GM12878 (cell line): ENCODE results near the gene TRPM1. TPM values are rescaled to one million over a fixed set of nuclear protein-coding genes. Genes with fewer than 3 reads are reported as not detected.

Source experiments
- ATAC-seq: fragments of 200-7000 bp; cut with Tn5 transposase; 3 replicates; pipeline ENCODE4 v1.9.1; 2020; ENCODE audit warnings: mild to moderate bottlenecking, moderate library complexity
- BruUV-seq: library from RNA; stranded (reverse); fragments of 400-500 nt; replicated peaks from 2 replicates; lab custom pipeline; 2021; lab: Mats Ljungman, UMichigan
- CTCF ChIA-PET: fragments of 300-600 bp; sonication (Branson Sonifier 250); formaldehyde crosslinking; extraction: SDS; loops from one replicate; lab custom pipeline; 2021; ENCODE audit warnings: inconsistent platforms; lab: Yijun Ruan, JAX
- POLR2A ChIA-PET: fragments of 350-600 bp; formaldehyde crosslinking; extraction: SDS; loops from one replicate; lab custom pipeline; 2021; ENCODE audit warnings: inconsistent platforms; lab: Charles Lee
- RAD21 ChIA-PET: fragments of 300-600 bp; sonication (Branson Sonifier 250); formaldehyde crosslinking; loops from one replicate; lab custom pipeline; 2023; ENCODE audit warnings: antibody characterized with exemption; ENCODE audit not compliant: unreplicated experiment; lab: Charles Lee
- SMC1A ChIA-PET: fragments of 300-600 bp; sonication (Branson Sonifier 250); formaldehyde crosslinking; loops from one replicate; lab custom pipeline; 2023; ENCODE audit not compliant: unreplicated experiment, uncharacterized antibody; lab: Charles Lee
- DNase-seq: peaks from one replicate; pipeline ENCODE4 v3.0.0-alpha.2; 2011; ENCODE audit warnings: low read depth, low spot score
- FAIRE-seq: peaks from 3 replicates; lab custom pipeline; 2011; peaks lifted over from hg19 to GRCh38; lab: Jason Lieb, UNC
- H2AFZ ChIP-seq: 2 replicates; pipeline ENCODE4 v1.6.0; 2011; ENCODE audit warnings: low read depth, low read length, control low read depth; ENCODE audit not compliant: control insufficient read depth
- H3K27ac ChIP-seq: 2 replicates; pipeline ENCODE4 v1.5.1; 2011; ENCODE audit warnings: control low read depth; ENCODE audit not compliant: control insufficient read depth, insufficient read depth
- H3K27me3 ChIP-seq, 2 experiments: replicated peaks in 1 of 2; 2 replicates each; pipeline versions ENCODE4 v1.6.0 to v1.6.1; 2011; ENCODE audit warnings: low read length in 1 of 2; ENCODE audit not compliant: control insufficient read depth in 2 of 2, insufficient read depth in 2 of 2
- H3K36me3 ChIP-seq, 2 experiments: 2 replicates each; pipeline ENCODE4 v1.5.1; 2011; ENCODE audit warnings: low read length in 1 of 2; ENCODE audit not compliant: control insufficient read depth in 2 of 2, insufficient read depth in 2 of 2
- H3K4me1 ChIP-seq: 2 replicates; pipeline ENCODE4 v1.6.1; 2011; ENCODE audit warnings: mild to moderate bottlenecking, low read length, moderate library complexity, mixed read lengths; ENCODE audit not compliant: control insufficient read depth, insufficient read depth
- H3K4me2 ChIP-seq: 2 replicates; pipeline ENCODE4 v1.6.0; 2011; ENCODE audit warnings: control low read depth; ENCODE audit not compliant: control insufficient read depth, insufficient read depth
- H3K4me3 ChIP-seq: fragments of 200-600 bp; sonication (generic); 2 replicates; pipeline ENCODE4 v1.5.1; 2016
- H3K79me2 ChIP-seq: 2 replicates; pipeline ENCODE4 v1.6.0; 2011; ENCODE audit warnings: low read length; ENCODE audit not compliant: control insufficient read depth, insufficient read depth
- H3K9ac ChIP-seq: 2 replicates; pipeline ENCODE4 v1.8.0; 2011; ENCODE audit warnings: low read length, control low read depth, mixed read lengths; ENCODE audit not compliant: control insufficient read depth, insufficient read depth
- H3K9me3 ChIP-seq: replicated peaks from 3 replicates; pipeline ENCODE4 v1.5.1; 2011; ENCODE audit warnings: mild to moderate bottlenecking, low read length; ENCODE audit not compliant: control insufficient read depth, insufficient read depth
- H4K20me1 ChIP-seq: 2 replicates; pipeline ENCODE4 v1.6.0; 2011; ENCODE audit not compliant: control insufficient read depth, insufficient read depth
- CTCF ChIP-seq, 3 experiments: IDR thresholded peaks in 2 of 3; conservative IDR thresholded peaks in 1 of 3; 2 replicates each; pipeline ENCODE4 v1.5.1; 2011; ENCODE audit warnings: low read depth in 3 of 3, low read length in 3 of 3, mild to moderate bottlenecking in 3 of 3, control low read depth in 2 of 3, moderate library complexity in 2 of 3, inconsistent platforms in 1 of 3, mixed read lengths in 1 of 3; ENCODE audit not compliant: control insufficient read depth in 2 of 3, insufficient read depth in 1 of 3; ENCODE audit errors: extremely low read depth in 1 of 3
- ELK1 ChIP-seq: IDR thresholded peaks from 2 replicates; pipeline ENCODE4 v1.6.1; 2012; ENCODE audit warnings: low read depth, low read length, improper control_type of control experiment
- IRF5 ChIP-seq: fragments of 450-650 bp; IDR thresholded peaks from 2 replicates; pipeline ENCODE4 v1.6.1; 2017; ENCODE audit warnings: borderline replicate concordance
- NRF1 ChIP-seq: conservative IDR thresholded peaks from 2 replicates; pipeline ENCODE4 v1.6.1; 2011; ENCODE audit warnings: mild to moderate bottlenecking, low read depth, low read length, improper control_type of control experiment
- RAD21 ChIP-seq: IDR thresholded peaks from 2 replicates; pipeline ENCODE4 v1.6.1; 2011; ENCODE audit warnings: mild to moderate bottlenecking, low read depth, low read length, moderate library complexity; ENCODE audit not compliant: insufficient read depth
- RELA ChIP-seq: fragments of 450-650 bp; IDR thresholded peaks from 2 replicates; pipeline ENCODE4 v1.8.0; 2014; ENCODE audit warnings: borderline replicate concordance; ENCODE audit not compliant: partially characterized antibody
- RFX5 ChIP-seq: IDR thresholded peaks from 2 replicates; pipeline ENCODE4 v1.6.1; 2011; ENCODE audit warnings: low read depth, low read length, improper control_type of control experiment
- SMC3 ChIP-seq: IDR thresholded peaks from 2 replicates; pipeline ENCODE4 v1.6.1; 2011; ENCODE audit warnings: low read length, improper control_type of control experiment, borderline replicate concordance
- WGBS: methylation state at CpG from one replicate; pipeline ENCODE4 v1.1.6; 2016; ENCODE audit warnings: low lambda C conversion rate; ENCODE audit not compliant: insufficient replicate concordance, insufficient coverage; ENCODE audit errors: missing lambda C conversion rate; 5-methylcytosine and 5-hydroxymethylcytosine counted together
- in situ Hi-C: fragments of 300-500 bp; cut with MboI; formaldehyde crosslinking; loops from 9 replicates; pipeline ENCODE4 v1.14.3; 2018; ENCODE audit warnings: mixed read lengths
- intact Hi-C: fragments of 100-400 bp; cut with micrococcal nuclease; formaldehyde crosslinking; loops from one replicate; pipeline ENCODE4 v1.14.2; 2022; ENCODE audit not compliant: unreplicated experiment
- polyA plus RNA-seq, 11 experiments: library from polyadenylated mRNA; depleted of rRNA in 4 of 11; unstranded in 6 of 11; stranded (reverse) in 5 of 11; fragments of >200 nt; fragmentation: Nextera tagmentation in 4 of 11; fragmentation: Illumina TruSeq in 1 of 11; extraction: Ambion mirVana in 4 of 11; extraction: Trizol in 1 of 11; gene quantifications; 1 replicate in 1 of 11; 2 replicates in 10 of 11; pipeline versions ENCODE4 v1.2.1 to v1.2.3, GENCODE V29; 2011 to 2016; ENCODE audit warnings: inconsistent platforms in 2 of 11, missing spikeins in 2 of 11, low read depth in 1 of 11
- total RNA-seq, 4 experiments: library from RNA; depleted of rRNA in 3 of 4; stranded (reverse); fragments of >200 nt in 3 of 4; fragmentation: Illumina TruSeq in 1 of 4; extraction: Trizol in 1 of 4; gene quantifications; 2 replicates each; pipeline versions ENCODE4 v1.2.1 to v1.2.3, GENCODE V29; 2013 to 2021

Gene TRPM1
- total and polyA plus RNA-seq, 10 of the 15 experiments (the other 5 are each of a cell fraction or from before 2014, with no cell fraction given) = 0.01 to 0.10 (median 0.05) TPM; not detected in 4

- 70% methylated on average over 4 of the region's 4 CpGs for WGBS
- Histone ChIP-seq H3K9me3 (no peaks in the 10 kb centered on the region), H3K27me3 (no peaks in the 10 kb centered on the region), H3K4me2 (no peak overlapping the region), H3K4me1 (peaks cover 7% of the 10 kb centered on the region), H3K79me2 (no peaks in the 10 kb centered on the region), H3K4me3 (no peak overlapping the region), H3K36me3 (no peaks in the 10 kb centered on the region), H4K20me1 (no peaks in the 10 kb centered on the region), H3K9ac (no peak overlapping the region), H2AFZ (no peak overlapping the region), H3K27ac (no peak overlapping the region)
- BruUV-seq = no TSS peak
- in situ Hi-C loops (no loop called here), intact Hi-C loops (no loop called here)
- DNase-seq (no peak), FAIRE-seq (no peak), ATAC-seq (no peak)
- ChIA-PET POLR2A (no interaction called here), CTCF (interaction anchor here (0.8 to 0.9 kb wide), 2 partner anchors 12 to 139 kb away, joined by 3 read pairs; no protein-coding TSS in a partner anchor), RAD21 (no interaction called here)
- TF ChIP-seq CTCF (IDR thresholded peaks at IDR 0.05 in 2 of 3, conservative IDR thresholded peaks at IDR 0.05 in 1 of 3; ENCODE audit: control insufficient read depth in 2 of 3, extremely low read depth in 1 of 3, insufficient read depth in 1 of 3, low read depth in 3 of 3, low read length in 3 of 3) (0 out of 6 replicates have a peak, but pooled peaks of 1 of the 3 experiments have one; percentile 13), RAD21 (peak; percentile 24; the same call in 1 of the 2 replicates), SMC3 (no peak), NRF1 (no peak)
- TF ChIP-seq, all 136 proteins: peak for 2
- SMC1A ChIA-PET = no interaction called here
Measured at GRCh38 chr15:31034152-31034551, 67.4 kb downstream of the TRPM1 start.

GRCh38 chr15:31032961-31033371 is 68.6 kb downstream of the TRPM1 start:
- Histone ChIP-seq H3K4me1 (peaks cover 7% of the 10 kb centered on the region), H3K4me3 (no peak overlapping the region), H3K27ac (no peak overlapping the region), H3K9ac (no peak overlapping the region), H3K4me2 (no peak overlapping the region), H3K9me3 (no peaks in the 10 kb centered on the region), H3K27me3 (no peaks in the 10 kb centered on the region), H4K20me1 (no peaks in the 10 kb centered on the region), H3K36me3 (no peaks in the 10 kb centered on the region), H2AFZ (no peak overlapping the region; the same call in 1 of the 2 replicates), H3K79me2 (no peaks in the 10 kb centered on the region)
- 59% methylated on average over 5 of the region's 5 CpGs for WGBS
- ChIA-PET POLR2A (no interaction called here), SMC1A (no interaction called here), RAD21 (no interaction called here), CTCF (no interaction called here)
- in situ Hi-C loops = no loop called here
- FAIRE-seq (no peak), DNase-seq (no peak), ATAC-seq (no peak)
- intact Hi-C loops = no loop called here
- no TSS peak for BruUV-seq
- TF ChIP-seq ELK1 (no peak), RFX5 (no peak), IRF5 (no peak), RELA (no peak)
